Loucy (cell line): ENCODE results near the gene POLR2I.

Experiments used
- H2AFZ ChIP-seq: fragments of 200-600 bp; sonication (generic); 2 replicates; pipeline ENCODE4 v1.6.0; 2016; ENCODE audit warnings: antibody characterized with exemption, mild to moderate bottlenecking, low read length, moderate library complexity
- H3F3A ChIP-seq: fragments of 200-600 bp; 2 replicates; pipeline ENCODE4 v1.6.0; 2016; ENCODE audit warnings: antibody characterized with exemption, low read depth, mild to moderate bottlenecking
- H3K27me3 ChIP-seq: fragments of 200-600 bp; sonication (generic); 2 replicates; pipeline ENCODE4 v1.6.1; 2014; ENCODE audit warnings: low read length, mild to moderate bottlenecking; ENCODE audit not compliant: insufficient read depth, poor library complexity, severe bottlenecking
- H3K36me3 ChIP-seq: fragments of 200-600 bp; sonication (generic); 2 replicates; pipeline ENCODE4 v1.6.1; 2016; ENCODE audit warnings: low read length; ENCODE audit not compliant: insufficient read depth
- H3K4me1 ChIP-seq: fragments of 200-600 bp; sonication (generic); 2 replicates; pipeline ENCODE4 v1.5.1; 2014; ENCODE audit warnings: low read length, mild to moderate bottlenecking; ENCODE audit not compliant: insufficient read depth, poor library complexity, severe bottlenecking
- H3K4me2 ChIP-seq: fragments of 200-600 bp; sonication (generic); 2 replicates; pipeline ENCODE4 v1.6.0; 2014; ENCODE audit warnings: antibody characterized with exemption, low read length, low read depth, mild to moderate bottlenecking; ENCODE audit not compliant: poor library complexity, severe bottlenecking
- H3K4me3 ChIP-seq: fragments of 200-600 bp; sonication (generic); 2 replicates; pipeline ENCODE4 v1.5.1; 2014; ENCODE audit warnings: low read length, mild to moderate bottlenecking, mixed read lengths; ENCODE audit not compliant: poor library complexity, severe bottlenecking
- H3K79me2 ChIP-seq: fragments of 200-600 bp; sonication (generic); 2 replicates; pipeline ENCODE4 v1.6.1; 2014; ENCODE audit warnings: low read length; ENCODE audit not compliant: insufficient read depth
- H3K9ac ChIP-seq: fragments of 200-600 bp; sonication (generic); 2 replicates; pipeline ENCODE4 v1.6.0; 2014; ENCODE audit warnings: mild to moderate bottlenecking, low read depth, low read length, moderate library complexity; ENCODE audit not compliant: poor library complexity, severe bottlenecking
- H3K9me2 ChIP-seq: fragments of 200-600 bp; sonication (generic); replicated peaks from 2 replicates; pipeline ENCODE4 v1.6.1; 2016; ENCODE audit warnings: low read depth, low read length, mixed read lengths
- H3K9me3 ChIP-seq: fragments of 200-600 bp; sonication (generic); 2 replicates; pipeline ENCODE4 v1.6.1; 2014; ENCODE audit warnings: mild to moderate bottlenecking, antibody characterized with exemption, low read length, low read depth; ENCODE audit not compliant: insufficient read depth
- H4K20me1 ChIP-seq: fragments of 200-600 bp; sonication (generic); 2 replicates; pipeline ENCODE4 v1.6.0; 2014; ENCODE audit warnings: antibody characterized with exemption, low read length, mild to moderate bottlenecking; ENCODE audit not compliant: insufficient read depth, poor library complexity, severe bottlenecking
- CTCF ChIP-seq: fragments of 200-600 bp; sonication (generic); conservative IDR thresholded peaks from 2 replicates; pipeline ENCODE4 v1.5.1; 2014; ENCODE audit warnings: mild to moderate bottlenecking, antibody characterized with exemption, low read length
- EZH2phosphoT487 ChIP-seq: fragments of 200-600 bp; IDR thresholded peaks from 2 replicates; pipeline ENCODE4 v1.6.1; 2018; ENCODE audit warnings: antibody characterized with exemption, mild to moderate bottlenecking, moderate library complexity, borderline replicate concordance

The POLR2I gene

GRCh38 chr19:36081385-36081784 is 33.3 kb downstream of the POLR2I start:
- no peaks in the 10 kb centered on the region for H3F3A ChIP-seq
- H3K27me3 ChIP-seq: no peaks in the 10 kb centered on the region
- TF ChIP-seq EZH2phosphoT487 (no peak), CTCF (no peak)
- no peaks in the 10 kb centered on the region for H3K9me3 ChIP-seq
- H3K36me3 ChIP-seq: peaks cover 74% of the 10 kb centered on the region; the same call in 1 of the 2 replicates
- no peak overlapping the region for H2AFZ ChIP-seq
- H3K4me2 ChIP-seq: no peak overlapping the region
- no peaks in the 10 kb centered on the region for H3K79me2 ChIP-seq
- H3K4me3 ChIP-seq: no peak overlapping the region
- H3K9ac ChIP-seq: no peak overlapping the region
- H4K20me1 ChIP-seq: no peaks in the 10 kb centered on the region
- no peaks in the 10 kb centered on the region for H3K4me1 ChIP-seq
- H3K9me2 ChIP-seq: no peaks in the 10 kb centered on the region

- H3F3A ChIP-seq: no peaks in the 10 kb centered on the region
- H3K4me1 ChIP-seq: no peaks in the 10 kb centered on the region
- H3K4me3 ChIP-seq: no peak overlapping the region
- no peak overlapping the region for H2AFZ ChIP-seq
- no peaks in the 10 kb centered on the region for H3K79me2 ChIP-seq
- H3K4me2 ChIP-seq: no peak overlapping the region
- H3K9me2 ChIP-seq: no peaks in the 10 kb centered on the region
- H3K9ac ChIP-seq: no peak overlapping the region
- H3K36me3 ChIP-seq: peaks cover 71% of the 10 kb centered on the region; the same call in 1 of the 2 replicates
- H3K27me3 ChIP-seq: no peaks in the 10 kb centered on the region
- H3K9me3 ChIP-seq: no peaks in the 10 kb centered on the region
- TF ChIP-seq EZH2phosphoT487: no peak
- TF ChIP-seq CTCF: no peak
- no peaks in the 10 kb centered on the region for H4K20me1 ChIP-seq
These were observed 35.2 kb downstream of the POLR2I start for GRCh38 chr19:36079389-36079945.

- Histone ChIP-seq H3K4me1 (no peaks in the 10 kb centered on the region), H3K27me3 (no peaks in the 10 kb centered on the region), H3K4me2 (no peak overlapping the region), H3K79me2 (no peaks in the 10 kb centered on the region), H3K9me3 (no peaks in the 10 kb centered on the region), H4K20me1 (no peaks in the 10 kb centered on the region), H3K36me3 (peaks cover 63% of the 10 kb centered on the region; the same call in 1 of the 2 replicates), H3K9ac (no peak overlapping the region), H2AFZ (no peak overlapping the region), H3K4me3 (no peak overlapping the region), H3F3A (no peaks in the 10 kb centered on the region), H3K9me2 (no peaks in the 10 kb centered on the region)
- no peak for TF ChIP-seq CTCF
- no peak for TF ChIP-seq EZH2phosphoT487
These were observed 41.4 kb downstream of the POLR2I start for GRCh38 chr19:36073121-36073876.
